ENCODE data around the gene MYBPC2. TPM values are rescaled to one million over a fixed set of nuclear protein-coding genes. Genes with fewer than 3 reads are reported as not detected.

The MYBPC2 gene
- total RNA-seq, 1 donor from 2014 or later = not detected

DNA sequence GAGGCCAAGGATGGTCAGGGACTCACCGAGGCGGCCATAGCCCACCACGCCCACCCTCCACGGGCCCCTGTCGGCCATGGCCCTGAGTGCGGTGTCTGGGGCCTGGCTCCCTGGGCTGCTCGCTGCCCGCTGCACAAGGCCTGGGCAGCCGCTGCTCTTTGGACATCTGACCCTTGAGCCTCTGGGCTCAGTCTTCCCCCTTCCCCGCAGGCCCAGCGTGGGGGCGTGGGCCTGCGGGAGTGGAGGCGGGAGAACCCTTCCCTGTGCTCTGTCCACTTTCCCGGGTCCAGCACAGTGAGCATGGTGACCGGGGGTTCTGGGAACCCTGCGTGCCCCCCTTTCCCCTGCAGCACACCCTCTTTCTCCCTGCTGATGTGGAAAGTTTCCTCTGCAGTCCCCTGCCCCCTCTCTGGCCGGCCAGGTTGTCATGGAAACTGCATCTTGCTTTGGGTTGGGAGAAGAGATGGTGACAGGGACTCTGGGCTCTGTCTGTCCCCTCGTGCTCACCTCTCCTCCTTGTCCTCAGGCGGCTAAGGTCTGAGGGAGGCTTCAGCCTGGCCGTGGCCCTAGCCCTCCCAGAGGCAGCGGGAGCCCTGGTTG is 81.2 kb downstream of the MYBPC2 start, which contains the start of gene ASPDH:
ASPDH (minus strand) TSS at position 168 of the 600 bp plus-strand sequence; CDS start at position 78, 90 bp downstream.
- DNase-seq (ENCODE audit: low read depth, low spot score) = no peak

DNA sequence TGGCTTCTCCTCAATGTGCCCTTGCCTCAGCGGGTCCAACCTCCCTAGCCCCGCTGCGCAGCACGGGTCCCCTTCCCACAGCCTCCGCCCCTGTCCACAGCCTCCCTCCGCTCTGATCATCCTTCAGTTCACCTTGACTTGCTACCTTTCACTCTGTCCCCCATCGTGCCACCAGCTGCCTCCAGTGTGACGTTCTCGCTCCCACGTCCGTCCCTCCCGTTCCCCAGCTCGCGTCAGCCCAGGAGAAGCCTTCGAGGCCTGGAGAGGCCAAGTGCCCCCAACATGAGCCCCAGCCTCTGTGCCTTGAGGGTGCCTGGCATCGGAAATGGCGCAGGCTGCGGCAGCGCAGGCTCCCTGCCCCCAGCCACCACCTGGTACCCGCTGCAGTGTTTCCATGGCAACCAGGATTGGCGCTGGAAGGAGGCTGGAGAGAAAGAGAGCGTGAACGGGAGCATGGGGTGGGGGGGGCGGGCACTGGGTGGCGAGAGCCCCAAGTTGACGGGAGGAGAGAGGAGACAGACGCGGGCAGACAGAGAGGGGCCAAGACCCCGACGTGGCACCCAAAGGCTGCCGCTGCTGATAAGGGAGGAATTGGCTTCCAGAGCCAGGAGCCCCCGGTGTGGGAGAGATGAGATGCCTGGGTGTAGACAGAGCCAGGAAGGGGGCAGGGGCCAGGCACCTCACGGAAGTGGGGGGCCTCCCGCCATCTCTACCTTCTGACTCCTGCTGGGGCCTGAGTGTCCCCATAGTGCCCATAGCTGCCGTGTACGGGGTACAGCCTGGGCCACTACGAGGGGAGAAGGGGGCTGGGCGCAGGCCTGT is 81.9 kb downstream of the MYBPC2 start:
- no peak for DNase-seq (ENCODE audit: low read depth, low spot score)

DNA sequence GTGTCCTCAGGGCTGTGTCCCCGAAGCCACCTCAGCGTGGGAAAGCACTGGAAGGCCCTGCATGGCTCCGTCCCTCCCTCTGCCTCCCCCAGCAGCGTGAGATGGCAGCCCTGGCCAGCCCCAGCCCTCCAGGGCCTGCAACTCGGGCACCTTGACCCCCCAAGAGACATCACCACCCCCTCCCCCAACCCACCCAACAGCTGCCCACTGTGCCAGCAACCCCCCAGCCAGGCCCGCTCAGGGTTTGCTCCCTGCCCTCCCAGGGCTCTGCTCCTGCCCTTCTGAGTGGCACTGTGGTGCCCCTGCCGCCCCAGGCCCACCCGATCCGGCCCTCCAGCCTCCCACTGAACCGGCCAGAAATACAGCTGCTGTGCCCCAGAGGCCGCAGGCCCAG is 82.5 kb downstream of the MYBPC2 start:
- DNase-seq (ENCODE audit: low read depth, low spot score) = no peak

Other genes with a start within 250 kb of the MYBPC2 start
- 0.07 TPM in 1 of 2 replicates, not detected in the other for gene MYH14, start 229.3 kb upstream of the MYBPC2 start, total RNA-seq
- under 0.01 and 0.11 TPM in 2 replicates for gene KCNC3, start 103.5 kb upstream of the MYBPC2 start, total RNA-seq
- gene NAPSA, start 67.3 kb upstream of the MYBPC2 start, total RNA-seq = under 0.01 and 0.11 TPM in 2 replicates
- 56.8 and 67.8 TPM in 2 replicates for gene NR1H2, start 56.4 kb upstream of the MYBPC2 start, total RNA-seq
- 82.0 and 88.6 TPM in 2 replicates for gene POLD1, start 48.5 kb upstream of the MYBPC2 start, total RNA-seq
- 0.04 TPM in 1 of 2 replicates, not detected in the other for gene SPIB, start 14.0 kb upstream of the MYBPC2 start, total RNA-seq
- 63.2 and 74.2 TPM in 2 replicates for gene EMC10, start 43.6 kb downstream of the MYBPC2 start, total RNA-seq
- gene GARIN5A, start 44.0 kb downstream of the MYBPC2 start, total RNA-seq = not detected in 2 replicates
- gene JOSD2, start 78.3 kb downstream of the MYBPC2 start, total RNA-seq = 18.3 and 22.0 TPM in 2 replicates
- gene ASPDH, start 81.0 kb downstream of the MYBPC2 start, total RNA-seq = not detected in 2 replicates
- gene LRRC4B, start 135.5 kb downstream of the MYBPC2 start, total RNA-seq = 0.07 TPM in 1 of 2 replicates, not detected in the other
- gene SYT3, start 207.0 kb downstream of the MYBPC2 start, total RNA-seq = 0.04 TPM in 1 of 2 replicates, not detected in the other
- 0.59 and 0.63 TPM in 2 replicates for gene C19orf81, start 216.6 kb downstream of the MYBPC2 start, total RNA-seq

Data from pulmonary artery endothelial cell (primary cell).